HUES48 (cell line): ENCODE results near the gene PRKCA.
"Not testable (repeated sequence)": the region's sequence is repeated elsewhere in the genome, so short reads cannot be mapped to it uniquely, and the experiment has no call there.

Experiments
- H3K27ac ChIP-seq: one replicate; pipeline ENCODE4 v1.7.0; 2013; ENCODE audit warnings: low read depth, low read length, inconsistent platforms
- H3K27me3 ChIP-seq: 2 replicates; pipeline ENCODE4 v1.6.1; 2013; ENCODE audit warnings: mild to moderate bottlenecking, low read length; ENCODE audit not compliant: control insufficient read depth, insufficient read depth
- H3K36me3 ChIP-seq: 2 replicates; pipeline ENCODE4 v1.6.1; 2013; ENCODE audit warnings: low read length; ENCODE audit not compliant: control insufficient read depth, insufficient read depth
- H3K4me1 ChIP-seq: 2 replicates; pipeline ENCODE4 v1.6.1; 2013; ENCODE audit warnings: mild to moderate bottlenecking, low read length; ENCODE audit not compliant: control insufficient read depth, insufficient read depth
- H3K4me3 ChIP-seq: 2 replicates; pipeline ENCODE4 v1.5.1; 2013; ENCODE audit warnings: mild to moderate bottlenecking, low read depth, low read length
- H3K9ac ChIP-seq: 2 replicates; pipeline ENCODE4 v1.6.1; 2013; ENCODE audit warnings: mild to moderate bottlenecking, low read depth, low read length, moderate library complexity
- H3K9me3 ChIP-seq: 2 replicates; pipeline ENCODE4 v1.6.1; 2013; ENCODE audit warnings: low read length; ENCODE audit not compliant: control insufficient read depth, insufficient read depth

Gene PRKCA

GRCh38 chr17:66326476-66327047, 24.1 kb downstream of the PRKCA start:
- H3K4me1 ChIP-seq = no peaks in the 10 kb centered on the region
- H3K9ac ChIP-seq = no peak overlapping the region
- H3K4me3 ChIP-seq = no peak overlapping the region

GRCh38 chr17:66330646-66331037, 28.2 kb downstream of the PRKCA start:
- Histone ChIP-seq H3K27me3 (no peaks in the 10 kb centered on the region), H3K9ac (no peak overlapping the region), H3K9me3 (no peaks in the 10 kb centered on the region), H3K4me1 (no peaks in the 10 kb centered on the region), H3K36me3 (no peaks in the 10 kb centered on the region), H3K27ac (no peak overlapping the region), H3K4me3 (no peak overlapping the region)

More at GRCh38 chr17:66326476-66327047, 24.1 kb downstream of the PRKCA start:
- H3K36me3 ChIP-seq = no peaks in the 10 kb centered on the region
- H3K27me3 ChIP-seq = no peaks in the 10 kb centered on the region
- no peak overlapping the region for H3K27ac ChIP-seq
- no peaks in the 10 kb centered on the region for H3K9me3 ChIP-seq

- Histone ChIP-seq H3K27ac (no peak overlapping the region), H3K4me1 (no peaks in the 10 kb centered on the region), H3K36me3 (no peaks in the 10 kb centered on the region), H3K27me3 (no peaks in the 10 kb centered on the region), H3K9me3 (no peaks in the 10 kb centered on the region), H3K9ac (no peak overlapping the region), H3K4me3 (no peak overlapping the region)
Observed at GRCh38 chr17:66331038-66331816, 28.8 kb downstream of the PRKCA start.

GRCh38 chr17:66335797-66336196, 33.4 kb downstream of the PRKCA start:
- Histone ChIP-seq H3K9ac (no peak overlapping the region), H3K27ac (no peak overlapping the region), H3K36me3 (no peaks in the 10 kb centered on the region), H3K9me3 (no peaks in the 10 kb centered on the region), H3K27me3 (no peaks in the 10 kb centered on the region), H3K4me1 (peaks cover 8% of the 10 kb centered on the region), H3K4me3 (no peak overlapping the region)

GRCh38 chr17:66337268-66337667, 34.9 kb downstream of the PRKCA start:
- H3K4me1 ChIP-seq = peaks cover 8% of the 10 kb centered on the region
- no peak overlapping the region for H3K27ac ChIP-seq
- H3K4me3 ChIP-seq = no peak overlapping the region
- H3K36me3 ChIP-seq = no peaks in the 10 kb centered on the region
- no peaks in the 10 kb centered on the region for H3K27me3 ChIP-seq
- no peak overlapping the region for H3K9ac ChIP-seq
- no peaks in the 10 kb centered on the region for H3K9me3 ChIP-seq

- Histone ChIP-seq H3K27ac (no peak overlapping the region), H3K27me3 (no peaks in the 10 kb centered on the region), H3K4me3 (no peak overlapping the region), H3K9ac (no peak overlapping the region), H3K36me3 (no peaks in the 10 kb centered on the region), H3K9me3 (no peaks in the 10 kb centered on the region), H3K4me1 (peaks cover 8% of the 10 kb centered on the region)
Observed at GRCh38 chr17:66337866-66338485, 35.6 kb downstream of the PRKCA start.

GRCh38 chr17:66338937-66339336, 36.5 kb downstream of the PRKCA start:
- Histone ChIP-seq H3K4me1 (peaks cover 8% of the 10 kb centered on the region), H3K27ac (no peak overlapping the region), H3K27me3 (no peaks in the 10 kb centered on the region), H3K4me3 (no peak overlapping the region), H3K36me3 (no peaks in the 10 kb centered on the region), H3K9me3 (no peaks in the 10 kb centered on the region), H3K9ac (no peak overlapping the region)

GRCh38 chr17:66339561-66339960, 37.1 kb downstream of the PRKCA start:
- Histone ChIP-seq H3K4me3 (no peak overlapping the region), H3K36me3 (no peaks in the 10 kb centered on the region), H3K9ac (no peak overlapping the region), H3K27ac (no peak overlapping the region), H3K4me1 (peaks cover 8% of the 10 kb centered on the region), H3K27me3 (no peaks in the 10 kb centered on the region), H3K9me3 (no peaks in the 10 kb centered on the region)

GRCh38 chr17:66340720-66341119, 38.3 kb downstream of the PRKCA start:
- Histone ChIP-seq H3K9me3 (no peaks in the 10 kb centered on the region), H3K4me1 (peaks cover 8% of the 10 kb centered on the region), H3K27me3 (no peaks in the 10 kb centered on the region), H3K36me3 (no peaks in the 10 kb centered on the region), H3K4me3 (no peak overlapping the region), H3K9ac (no peak overlapping the region), H3K27ac (no peak overlapping the region)

- Histone ChIP-seq H3K36me3 (no peaks in the 10 kb centered on the region), H3K27ac (no peak overlapping the region), H3K9ac (no peak overlapping the region), H3K4me3 (no peak overlapping the region), H3K27me3 (no peaks in the 10 kb centered on the region), H3K4me1 (peaks cover 8% of the 10 kb centered on the region), H3K9me3 (no peaks in the 10 kb centered on the region)
Observed at GRCh38 chr17:66341462-66341861, 39.0 kb downstream of the PRKCA start.

GRCh38 chr17:66342263-66342662, 39.9 kb downstream of the PRKCA start:
- not testable (repeated sequence) for H3K9ac ChIP-seq, H3K27me3 ChIP-seq, H3K4me3 ChIP-seq, H3K9me3 ChIP-seq, H3K36me3 ChIP-seq, H3K27ac ChIP-seq, H3K4me1 ChIP-seq
